ENCODE results near the gene ZBED4.

The ZBED4 gene

DNA sequence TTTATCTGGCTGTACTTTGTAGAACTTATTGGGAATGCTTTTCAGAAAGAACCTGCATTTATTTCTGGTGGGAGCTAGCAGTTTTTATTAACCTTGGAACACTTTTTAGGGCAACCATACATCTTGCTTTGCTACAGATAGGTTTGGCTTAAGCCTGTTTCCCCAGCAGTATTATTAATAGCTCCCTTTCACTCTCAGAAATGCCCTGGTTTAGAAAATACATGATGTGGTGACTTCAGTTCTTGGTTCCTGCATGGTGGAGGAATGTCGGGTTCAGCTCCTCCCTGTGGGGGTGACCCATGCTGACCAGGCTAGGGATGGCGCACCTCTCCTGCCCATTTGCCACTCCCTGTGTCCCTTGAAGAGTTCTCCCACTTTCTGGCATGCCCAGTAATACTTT is 28.2 kb downstream of the ZBED4 start:
- no peaks in the 10 kb centered on the region; the same call in 1 of the 2 replicates for H4K20me1 ChIP-seq (ENCODE audit: control insufficient read depth, insufficient read depth, low read depth, low read length)
- no peaks in the 10 kb centered on the region for H3K9me3 ChIP-seq (ENCODE audit: control insufficient read depth, insufficient read depth, low read length)
- TF ChIP-seq EZH2phosphoT487 (IDR thresholded peaks at IDR 0.05; ENCODE audit: borderline replicate concordance, low read length): no peak
- TF ChIP-seq, protein P1, sequence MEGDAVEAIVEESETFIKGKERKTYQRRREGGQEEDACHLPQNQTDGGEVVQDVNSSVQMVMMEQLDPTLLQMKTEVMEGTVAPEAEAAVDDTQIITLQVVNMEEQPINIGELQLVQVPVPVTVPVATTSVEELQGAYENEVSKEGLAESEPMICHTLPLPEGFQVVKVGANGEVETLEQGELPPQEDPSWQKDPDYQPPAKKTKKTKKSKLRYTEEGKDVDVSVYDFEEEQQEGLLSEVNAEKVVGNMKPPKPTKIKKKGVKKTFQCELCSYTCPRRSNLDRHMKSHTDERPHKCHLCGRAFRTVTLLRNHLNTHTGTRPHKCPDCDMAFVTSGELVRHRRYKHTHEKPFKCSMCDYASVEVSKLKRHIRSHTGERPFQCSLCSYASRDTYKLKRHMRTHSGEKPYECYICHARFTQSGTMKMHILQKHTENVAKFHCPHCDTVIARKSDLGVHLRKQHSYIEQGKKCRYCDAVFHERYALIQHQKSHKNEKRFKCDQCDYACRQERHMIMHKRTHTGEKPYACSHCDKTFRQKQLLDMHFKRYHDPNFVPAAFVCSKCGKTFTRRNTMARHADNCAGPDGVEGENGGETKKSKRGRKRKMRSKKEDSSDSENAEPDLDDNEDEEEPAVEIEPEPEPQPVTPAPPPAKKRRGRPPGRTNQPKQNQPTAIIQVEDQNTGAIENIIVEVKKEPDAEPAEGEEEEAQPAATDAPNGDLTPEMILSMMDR (IDR thresholded peaks at IDR 0.05; ENCODE audit: low read depth, low read length, poor library complexity, severe bottlenecking): no peak
- H3K27ac ChIP-seq (ENCODE audit: low read depth, low read length): no peak overlapping the region
- H3K79me2 ChIP-seq (ENCODE audit: control insufficient read depth, low read length): peaks cover 95% of the 10 kb centered on the region
- H3K27me3 ChIP-seq (ENCODE audit: control insufficient read depth, low read length): no peaks in the 10 kb centered on the region
- H3K4me2 ChIP-seq (ENCODE audit: low read length): no peak overlapping the region
- no peaks in the 10 kb centered on the region for H3K9me2 ChIP-seq (replicated peaks; ENCODE audit: control insufficient read depth, low read length)
- peaks cover 55% of the 10 kb centered on the region for H3K36me3 ChIP-seq (ENCODE audit: control insufficient read depth, low read length)
- H3K4me3 ChIP-seq (ENCODE audit: low read length): no peak overlapping the region
- no peaks in the 10 kb centered on the region for H3F3A ChIP-seq (ENCODE audit: control insufficient read depth, insufficient read depth)
- H3K4me1 ChIP-seq (ENCODE audit: control insufficient read depth, low read length): no peaks in the 10 kb centered on the region

DNA sequence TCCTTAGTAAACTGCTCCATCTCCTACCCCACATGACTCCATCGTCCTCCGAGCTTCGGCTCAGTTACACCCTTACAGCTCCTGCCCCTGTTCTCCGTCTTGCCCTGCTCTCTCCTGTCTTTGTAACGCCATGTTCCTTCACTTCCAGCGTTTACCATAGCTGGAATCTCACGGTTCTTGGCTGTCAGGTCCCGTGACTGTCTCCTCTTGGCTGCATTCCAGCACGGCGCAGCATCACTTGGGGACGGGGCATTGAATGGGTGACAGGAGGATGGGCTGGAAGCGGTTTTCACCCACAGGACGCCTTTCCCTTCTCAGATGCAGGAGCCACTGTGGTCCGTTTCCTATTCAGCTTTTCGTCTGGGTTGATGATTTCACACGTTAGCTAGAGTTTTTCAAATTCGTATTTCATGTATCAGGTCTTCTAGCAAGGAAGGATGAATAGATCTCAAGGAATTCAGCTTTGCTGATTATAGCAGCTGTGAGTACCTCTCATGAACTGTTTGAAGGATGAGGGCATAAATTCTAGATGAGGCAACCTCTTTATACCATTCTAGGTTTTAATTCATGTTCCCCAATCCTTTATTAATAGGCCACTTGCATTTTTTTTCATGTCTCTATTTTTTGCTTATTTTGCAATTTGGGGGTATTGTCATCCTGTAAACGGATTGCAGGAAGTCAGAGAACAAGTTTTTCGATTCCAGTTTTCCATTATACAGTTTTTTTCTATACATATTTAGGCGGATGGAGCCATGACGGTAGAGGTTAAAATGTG is 29.1 kb downstream of the ZBED4 start:
- Histone ChIP-seq H3K9me2 (replicated peaks; ENCODE audit: control insufficient read depth, low read length) (no peaks in the 10 kb centered on the region), H3K4me1 (ENCODE audit: control insufficient read depth, low read length) (no peaks in the 10 kb centered on the region), H3K79me2 (ENCODE audit: control insufficient read depth, low read length) (peaks cover 95% of the 10 kb centered on the region), H3K4me3 (ENCODE audit: low read length) (no peak overlapping the region), H3K27me3 (ENCODE audit: control insufficient read depth, low read length) (no peaks in the 10 kb centered on the region), H4K20me1 (ENCODE audit: control insufficient read depth, insufficient read depth, low read depth, low read length) (no peaks in the 10 kb centered on the region; the same call in 1 of the 2 replicates), H3K4me2 (ENCODE audit: low read length) (no peak overlapping the region), H3K36me3 (ENCODE audit: control insufficient read depth, low read length) (peaks cover 61% of the 10 kb centered on the region), H3K27ac (ENCODE audit: low read depth, low read length) (no peak overlapping the region), H3K9me3 (ENCODE audit: control insufficient read depth, insufficient read depth, low read length) (no peaks in the 10 kb centered on the region), H3F3A (ENCODE audit: control insufficient read depth, insufficient read depth) (no peaks in the 10 kb centered on the region)
- TF ChIP-seq, protein P1 (IDR thresholded peaks at IDR 0.05; ENCODE audit: low read depth, low read length, poor library complexity, severe bottlenecking): no peak
- no peak for TF ChIP-seq EZH2phosphoT487 (IDR thresholded peaks at IDR 0.05; ENCODE audit: borderline replicate concordance, low read length)

DNA sequence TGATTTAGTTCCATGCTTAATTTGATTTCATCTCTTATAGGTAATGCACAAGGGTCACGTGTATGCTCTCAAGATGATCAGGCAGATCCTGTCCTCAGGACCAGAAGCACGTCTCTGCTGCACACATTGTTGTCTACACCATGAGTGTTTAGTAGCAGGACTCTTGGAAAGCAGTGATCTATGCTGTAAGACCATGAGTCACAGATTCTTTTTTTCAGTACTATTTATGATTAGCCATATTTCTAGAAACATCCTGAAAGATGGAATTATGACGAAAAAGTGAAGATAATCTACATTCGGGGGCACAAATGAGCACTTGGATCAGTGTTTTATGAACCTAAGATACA is 29.6 kb downstream of the ZBED4 start:
- Histone ChIP-seq H3K4me2 (ENCODE audit: low read length) (no peak overlapping the region), H3F3A (ENCODE audit: control insufficient read depth, insufficient read depth) (no peaks in the 10 kb centered on the region), H3K9me3 (ENCODE audit: control insufficient read depth, insufficient read depth, low read length) (no peaks in the 10 kb centered on the region), H3K27me3 (ENCODE audit: control insufficient read depth, low read length) (no peaks in the 10 kb centered on the region), H3K36me3 (ENCODE audit: control insufficient read depth, low read length) (peaks cover 64% of the 10 kb centered on the region), H3K9me2 (replicated peaks; ENCODE audit: control insufficient read depth, low read length) (no peaks in the 10 kb centered on the region), H3K4me3 (ENCODE audit: low read length) (no peak overlapping the region), H4K20me1 (ENCODE audit: control insufficient read depth, insufficient read depth, low read depth, low read length) (no peaks in the 10 kb centered on the region; the same call in 1 of the 2 replicates), H3K79me2 (ENCODE audit: control insufficient read depth, low read length) (peaks cover 95% of the 10 kb centered on the region), H3K27ac (ENCODE audit: low read depth, low read length) (no peak overlapping the region), H3K4me1 (ENCODE audit: control insufficient read depth, low read length) (no peaks in the 10 kb centered on the region)
- TF ChIP-seq, protein P1 (IDR thresholded peaks at IDR 0.05; ENCODE audit: low read depth, low read length, poor library complexity, severe bottlenecking): no peak
- TF ChIP-seq EZH2phosphoT487 (IDR thresholded peaks at IDR 0.05; ENCODE audit: borderline replicate concordance, low read length): no peak
